ENCODE measurements around the gene LTO1. TPM values are rescaled to one million over a fixed set of nuclear protein-coding genes. Genes with fewer than 3 reads are reported as not detected.

Gene LTO1
- total and polyA plus RNA-seq, 10 of the 15 experiments (the other 5 are each of a cell fraction or from before 2014, with no cell fraction given): 2.6 to 27.5 (median 14.4) TPM

- no peak for FAIRE-seq
- intact Hi-C loops (cut with micrococcal nuclease; ENCODE audit: unreplicated experiment): no loop called here
- in situ Hi-C loops (cut with MboI): no loop called here
- H3K4me3 ChIP-seq: no peak overlapping the region
- POLR2A ChIA-PET: no interaction called here
- no TSS peak for BruUV-seq (replicated peaks)
- WGBS (ENCODE audit: insufficient coverage, insufficient replicate concordance, low lambda C conversion rate, missing lambda C conversion rate): 53% methylated on average over 19 of the region's 19 CpGs
- TF ChIP-seq SREBF2 (IDR thresholded peaks at IDR 0.05; ENCODE audit: low read length): no peak
- no peak for TF ChIP-seq CREM (IDR thresholded peaks at IDR 0.05; ENCODE audit: low read depth)
- no peak for TF ChIP-seq ATF7 (IDR thresholded peaks at IDR 0.05; ENCODE audit: low read depth)
- no peak for TF ChIP-seq EP300 (IDR thresholded peaks at IDR 0.05; ENCODE audit: borderline replicate concordance in 1 of 2, control insufficient read depth in 1 of 2, low read depth in 2 of 2, low read length in 2 of 2)
- TF ChIP-seq PAX5 (IDR thresholded peaks at IDR 0.05; ENCODE audit: borderline replicate concordance, low read depth, low read length): no peak
- no peak for TF ChIP-seq LARP7 (IDR thresholded peaks at IDR 0.05)
- no peak for TF ChIP-seq JUNB (IDR thresholded peaks at IDR 0.05)
- no peak for TF ChIP-seq HDAC6 (IDR thresholded peaks at IDR 0.05; ENCODE audit: unreplicated experiment)
- no peak for TF ChIP-seq KLF5 (IDR thresholded peaks at IDR 0.05; ENCODE audit: partially characterized antibody)
- TF ChIP-seq STAT3 (IDR thresholded peaks at IDR 0.05; ENCODE audit: low read depth, low read length): no peak
- TF ChIP-seq NFIC (IDR thresholded peaks at IDR 0.05; ENCODE audit: low read depth, low read length): no peak
- no peak for TF ChIP-seq KDM1A (IDR thresholded peaks at IDR 0.05; ENCODE audit: borderline replicate concordance)
- no peak for TF ChIP-seq MYB (IDR thresholded peaks at IDR 0.05; ENCODE audit: borderline replicate concordance, low read depth, low read length)
- no peak for TF ChIP-seq PBX3 (IDR thresholded peaks at IDR 0.05; ENCODE audit: insufficient replicate concordance, low read depth, low read length)
- no peak for TF ChIP-seq TCF12 (IDR thresholded peaks at IDR 0.05; ENCODE audit: low read depth, low read length)
- TF ChIP-seq BRCA1 (IDR thresholded peaks at IDR 0.05; ENCODE audit: low read depth, low read length): no peak
- TF ChIP-seq CEBPB (IDR thresholded peaks at IDR 0.05; ENCODE audit: borderline replicate concordance in 1 of 2, low read depth in 2 of 2, low read length in 2 of 2): no peak
- no peak for TF ChIP-seq BACH1 (IDR thresholded peaks at IDR 0.05; ENCODE audit: borderline replicate concordance)
- no peak for ATAC-seq
- H3K36me3 ChIP-seq (ENCODE audit: control insufficient read depth in 2 of 2, insufficient read depth in 2 of 2, low read length in 1 of 2): no peaks in the 10 kb centered on the region
- no peaks in the 10 kb centered on the region; the same call in 2 of the 3 replicates for H3K9me3 ChIP-seq (replicated peaks; ENCODE audit: control insufficient read depth, insufficient read depth, low read length)
- SMC1A ChIA-PET (ENCODE audit: uncharacterized antibody, unreplicated experiment): no interaction called here
- peaks cover 0 to 3% of the 10 kb centered on the region in 2 experiments; a peak in 3 of 4 replicates for H3K27me3 ChIP-seq (replicated peaks in 1 of 2; ENCODE audit: control insufficient read depth in 2 of 2, insufficient read depth in 2 of 2, low read length in 1 of 2)
- H2AFZ ChIP-seq (ENCODE audit: control insufficient read depth, low read depth, low read length): no peak overlapping the region
- H4K20me1 ChIP-seq (ENCODE audit: control insufficient read depth, insufficient read depth): no peaks in the 10 kb centered on the region
- DNase-seq (ENCODE audit: low read depth, low spot score): no peak
- CTCF ChIA-PET: interaction anchor here (0.6 to 1.0 kb wide), 3 partner anchors 9 to 174 kb away, joined by 3 read pairs; no protein-coding TSS in a partner anchor
- no peaks in the 10 kb centered on the region for H3K4me1 ChIP-seq (ENCODE audit: control insufficient read depth, insufficient read depth, low read length)
- H3K27ac ChIP-seq (ENCODE audit: control insufficient read depth, insufficient read depth): no peak overlapping the region
- RAD21 ChIA-PET (ENCODE audit: unreplicated experiment): no interaction called here
- H3K79me2 ChIP-seq (ENCODE audit: control insufficient read depth, insufficient read depth, low read length): no peaks in the 10 kb centered on the region
- H3K9ac ChIP-seq (ENCODE audit: control insufficient read depth, insufficient read depth, low read length): no peak overlapping the region
- no peak overlapping the region for H3K4me2 ChIP-seq (ENCODE audit: control insufficient read depth, insufficient read depth)
Measured at GRCh38 chr11:69715446-69715845, 40.3 kb upstream of the LTO1 start.
